Superior temporal gyrus (tissue), 1 donor: ENCODE data around the gene ATXN7L1.

Experiments
- DNase-seq: peaks from one replicate; pipeline ENCODE4 v3.0.0-alpha.2; 2016; ENCODE audit errors: extremely low spot score

Gene ATXN7L1

GRCh38 chr7:105677410-105677730 lies 199.0 kb downstream of the ATXN7L1 start:
- no peak for DNase-seq

GRCh38 chr7:105675934-105676371 lies 200.4 kb downstream of the ATXN7L1 start:
- DNase-seq = no peak

DNA sequence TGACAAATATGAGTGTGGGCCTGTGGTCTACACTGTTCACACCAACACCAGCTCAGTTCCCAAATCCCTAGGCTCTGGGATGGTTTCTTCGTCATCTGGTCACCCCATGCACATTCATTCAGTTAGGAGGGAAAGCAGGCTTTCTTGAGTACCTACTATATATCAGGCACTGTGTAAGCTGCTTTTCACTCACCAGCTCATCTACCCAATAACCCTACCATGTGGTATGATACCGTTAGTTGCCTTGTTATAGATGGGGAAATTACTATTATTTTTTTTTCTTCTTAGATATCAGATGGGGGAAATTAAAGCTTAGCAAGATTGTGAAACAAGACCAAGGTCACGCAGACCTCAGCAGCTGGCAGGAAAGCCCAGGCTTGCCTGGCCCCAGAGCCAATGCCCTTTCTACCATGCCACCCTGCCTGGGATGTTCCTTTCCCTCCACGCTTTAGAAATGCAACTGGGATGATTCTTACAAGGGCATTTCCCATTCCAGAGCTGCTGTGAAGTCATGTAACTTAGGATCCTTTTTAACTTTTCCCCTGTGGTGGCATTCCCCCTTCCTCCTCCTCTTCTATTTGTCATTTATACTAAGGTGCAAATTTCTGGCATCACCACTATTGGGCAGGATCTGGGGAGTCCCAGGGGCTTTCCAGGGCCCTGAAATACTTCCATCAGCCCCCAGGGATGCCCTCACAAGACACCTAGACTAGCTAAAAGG lies 202.0 kb downstream of the ATXN7L1 start:
- no peak for DNase-seq

DNA sequence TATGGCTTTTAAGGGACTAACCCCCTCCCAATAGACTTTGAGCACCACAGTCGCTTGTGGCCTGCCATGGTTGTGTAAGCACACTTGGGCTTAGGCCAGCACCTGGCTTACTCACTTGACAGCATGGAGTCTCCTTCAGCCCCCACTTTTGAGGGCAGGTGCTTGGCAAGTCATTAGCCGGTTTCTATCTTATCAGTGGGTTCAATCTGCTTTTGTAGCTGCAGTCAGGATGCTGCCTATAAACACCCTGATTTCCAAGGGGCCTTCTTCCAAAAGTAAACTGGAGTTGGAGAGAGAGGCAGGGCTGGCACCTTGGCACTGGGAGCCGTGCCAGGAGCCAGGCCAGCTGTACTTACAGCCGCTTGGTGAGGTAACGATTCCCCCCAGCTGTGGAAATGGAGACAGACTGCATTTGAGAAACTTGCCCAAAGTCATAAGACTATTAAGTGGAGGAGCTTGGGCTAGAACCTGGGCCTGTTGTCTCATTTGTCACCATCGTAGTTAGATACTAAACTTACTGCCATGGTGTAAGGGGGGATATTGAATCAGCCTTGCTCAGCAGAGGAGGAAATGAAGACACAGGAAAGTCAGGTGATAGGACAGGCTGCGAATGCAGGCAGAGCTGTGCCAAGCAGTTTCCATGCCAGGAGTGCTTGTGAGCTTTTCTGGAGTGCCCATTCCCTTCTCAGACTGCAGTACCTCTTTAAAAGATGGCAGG lies 202.9 kb downstream of the ATXN7L1 start:
- DNase-seq = no peak

DNA sequence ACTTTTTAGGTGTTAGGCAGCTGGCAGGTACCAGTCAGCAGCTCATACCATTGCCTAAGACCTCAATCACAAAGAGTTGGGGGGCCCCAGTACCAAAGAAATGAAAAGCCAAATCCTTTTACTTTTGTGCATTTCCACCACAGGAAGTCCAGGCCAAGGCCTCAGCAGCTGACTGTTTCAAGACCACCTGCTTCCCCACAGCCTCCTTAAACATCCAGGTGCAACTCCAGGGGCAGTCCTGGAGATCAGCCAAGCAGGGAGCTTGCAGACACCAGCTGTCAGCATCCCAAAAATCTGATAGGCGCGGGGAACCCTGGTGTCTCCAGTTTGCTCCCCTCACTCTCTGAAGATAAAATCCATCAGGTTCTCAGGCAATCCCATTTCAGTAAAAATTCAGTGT lies 203.6 kb downstream of the ATXN7L1 start:
- no peak for DNase-seq

- DNase-seq = no peak
Observed at GRCh38 chr7:105666324-105666723, 210.1 kb downstream of the ATXN7L1 start.

GRCh38 chr7:105665684-105666083 lies 210.7 kb downstream of the ATXN7L1 start:
- no peak for DNase-seq

- no peak for DNase-seq
Observed at GRCh38 chr7:105664816-105665525, 211.4 kb downstream of the ATXN7L1 start.

GRCh38 chr7:105662998-105663397 lies 213.4 kb downstream of the ATXN7L1 start:
- DNase-seq = no peak

GRCh38 chr7:105661625-105662024 lies 214.8 kb downstream of the ATXN7L1 start:
- no peak for DNase-seq

DNA sequence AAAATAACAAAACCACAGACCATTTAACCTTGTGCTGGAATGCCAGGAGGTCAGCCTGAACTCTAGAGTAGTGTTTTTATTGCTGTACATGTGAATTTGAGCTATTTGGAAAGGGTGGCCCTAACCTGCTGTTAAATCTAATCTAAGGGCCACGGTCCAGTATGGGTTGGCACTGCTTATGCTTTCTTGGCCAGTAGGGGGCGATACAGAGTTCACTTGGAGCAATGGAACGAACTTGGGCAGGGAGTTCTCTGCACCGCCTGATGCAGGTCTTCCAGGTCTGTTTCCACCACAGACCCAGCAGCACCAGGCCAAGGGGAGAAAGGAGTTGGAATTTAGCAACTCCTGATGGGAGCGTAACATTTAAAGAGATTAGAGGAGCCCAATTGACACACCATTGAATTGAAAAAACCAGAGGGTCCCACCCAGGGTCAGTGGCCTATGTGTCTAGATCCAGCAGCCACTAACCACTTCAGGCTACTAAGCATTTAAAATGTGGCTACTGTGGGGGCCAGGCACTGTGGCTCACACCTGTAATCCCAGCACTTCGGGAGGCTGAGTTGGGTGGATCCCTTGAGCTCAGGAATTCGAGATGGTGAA lies 219.4 kb downstream of the ATXN7L1 start:
- DNase-seq = no peak

GRCh38 chr7:105655500-105656380 lies 220.7 kb downstream of the ATXN7L1 start:
- no peak for DNase-seq

GRCh38 chr7:105655067-105655466 lies 221.3 kb downstream of the ATXN7L1 start:
- no peak for DNase-seq

DNA sequence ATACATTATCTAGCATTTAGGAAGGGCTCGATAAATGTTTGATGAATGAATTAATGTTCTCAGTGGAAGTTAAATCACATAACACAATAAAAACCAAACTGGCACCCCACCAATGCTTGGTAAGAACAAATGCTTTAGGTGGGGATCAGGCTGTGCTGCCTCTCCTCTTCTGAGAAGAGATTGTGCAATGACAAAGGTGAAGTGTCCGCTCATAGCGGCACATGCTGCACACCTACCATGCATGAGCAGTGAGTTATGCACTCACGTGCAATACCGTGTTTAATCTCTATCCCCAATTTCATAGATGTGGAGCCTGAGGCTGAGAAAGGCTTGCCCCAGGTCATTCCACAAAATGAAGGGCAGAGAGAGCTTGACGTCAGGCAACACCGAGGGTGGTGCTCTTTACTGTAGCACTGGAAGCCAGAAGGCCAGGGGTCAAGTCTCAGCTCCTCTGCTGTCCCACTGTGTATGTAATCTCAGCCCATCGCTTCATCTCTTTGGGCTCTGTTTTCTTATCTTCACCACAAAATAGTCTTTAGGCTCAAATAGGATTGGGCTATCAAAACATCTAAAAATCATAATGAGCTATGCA lies 222.2 kb downstream of the ATXN7L1 start:
- no peak for DNase-seq

DNA sequence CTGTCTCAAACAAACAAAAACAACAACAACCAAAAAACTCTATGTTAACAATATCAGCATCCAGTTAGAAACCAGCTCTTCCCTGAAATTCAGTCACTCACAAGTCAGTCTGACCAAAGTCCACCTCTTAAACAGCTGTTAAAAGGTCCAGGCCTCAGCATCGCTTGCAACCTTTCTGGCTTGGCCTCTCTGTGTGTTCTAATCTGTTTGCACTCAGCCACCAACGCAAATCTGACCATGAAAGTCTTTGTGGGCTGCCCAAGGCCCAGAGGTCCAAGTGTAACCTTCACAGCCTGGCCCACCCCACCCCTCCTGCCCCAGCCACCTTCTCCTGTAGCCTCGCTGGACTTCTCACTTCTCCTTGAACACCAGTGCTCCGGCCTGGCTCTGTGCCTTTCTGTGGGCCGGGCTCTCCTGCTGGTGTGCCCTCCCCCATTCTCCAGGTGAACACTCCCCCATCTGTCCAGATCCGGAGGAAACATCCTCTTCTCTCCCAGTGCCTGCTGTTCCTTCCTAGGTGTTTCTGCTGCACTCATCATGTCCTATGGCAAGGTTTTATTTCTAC lies 222.9 kb downstream of the ATXN7L1 start:
- DNase-seq = no peak

GRCh38 chr7:105652359-105652993 lies 223.9 kb downstream of the ATXN7L1 start:
- peak; percentile 88 for DNase-seq

GRCh38 chr7:105651798-105652197 lies 224.6 kb downstream of the ATXN7L1 start:
- no peak for DNase-seq

- DNase-seq = no peak
Observed at GRCh38 chr7:105650382-105650970, 225.9 kb downstream of the ATXN7L1 start.

GRCh38 chr7:105649727-105650381 lies 226.5 kb downstream of the ATXN7L1 start:
- DNase-seq = no peak
